SK-N-SH (cell line): Measurements from ENCODE around the gene LIMK2. TPM values are rescaled to one million over a fixed set of nuclear protein-coding genes. Genes with fewer than 3 reads are reported as not detected.

Source experiments
- CTCF ChIA-PET: fragments of 300-600, 350-600 bp; formaldehyde crosslinking; extraction: SDS; loops from one replicate; lab custom pipeline; 2021; lab: Yijun Ruan, JAX
- POLR2A ChIA-PET: fragments of 350-600 bp; sonication (Branson Sonifier 250); formaldehyde crosslinking; extraction: SDS; loops from one replicate; lab custom pipeline; 2020; ENCODE audit warnings: antibody characterized with exemption, inconsistent platforms; lab: Yijun Ruan, JAX
- DNase-seq: peaks from one replicate; pipeline ENCODE4 v3.0.0; 2012
- H2AFZ ChIP-seq: fragments of 200-600 bp; sonication (generic); 2 replicates; pipeline ENCODE4 v1.8.1; 2016; ENCODE audit warnings: antibody characterized with exemption, mild to moderate bottlenecking, low read depth
- H3F3A ChIP-seq: fragments of 200-600 bp; sonication (generic); replicated peaks from 2 replicates; pipeline ENCODE3; 2016; ENCODE audit warnings: antibody characterized with exemption, mild to moderate bottlenecking; ENCODE audit not compliant: insufficient read depth
- H3K27ac ChIP-seq, 2 experiments: fragments of 200-500 bp in 1 of 2; fragments of 200-600 bp in 1 of 2; sonication (Bioruptor generic) in 1 of 2; sonication (generic), shearing (Covaris generic) in 1 of 2; 2 replicates each; pipeline versions ENCODE4 v1.5.1 to v1.6.1; 2014 to 2016; ENCODE audit warnings: low read depth in 2 of 2, inconsistent platforms in 1 of 2, low read length in 1 of 2, mild to moderate bottlenecking in 1 of 2, mixed read lengths in 1 of 2
- H3K27me3 ChIP-seq: fragments of 200-600 bp; sonication (generic), shearing (Covaris generic); 2 replicates; pipeline ENCODE4 v1.6.1; 2016; ENCODE audit warnings: mixed run types; ENCODE audit not compliant: insufficient read depth
- H3K36me3 ChIP-seq, 2 experiments: fragments of 200-500 bp in 1 of 2; fragments of 200-600 bp in 1 of 2; sonication (Bioruptor generic) in 1 of 2; sonication (generic) in 1 of 2; replicated peaks in 1 of 2; 2 replicates each; pipeline versions ENCODE3 to v1.5.1; 2014 to 2016; ENCODE audit warnings: low read length in 1 of 2, mild to moderate bottlenecking in 1 of 2; ENCODE audit not compliant: insufficient read depth in 2 of 2, control insufficient read depth in 1 of 2
- H3K4me1 ChIP-seq, 2 experiments: fragments of 200-500 bp in 1 of 2; fragments of 200-600 bp in 1 of 2; sonication (Bioruptor generic) in 1 of 2; sonication (generic), shearing (Covaris generic) in 1 of 2; 2 replicates each; pipeline versions ENCODE4 v1.5.1 to v1.6.1; 2014 to 2016; ENCODE audit warnings: low read depth in 1 of 2, low read length in 1 of 2, mixed run types in 1 of 2; ENCODE audit not compliant: insufficient read depth in 2 of 2, control insufficient read depth in 1 of 2
- H3K4me2 ChIP-seq: fragments of 200-600 bp; sonication (generic), shearing (Covaris generic); 2 replicates; pipeline ENCODE4 v1.6.1; 2017; ENCODE audit warnings: mixed run types
- H3K4me3 ChIP-seq, 2 experiments: fragments of 200-500 bp in 1 of 2; fragments of 200-600 bp in 1 of 2; sonication (Bioruptor generic) in 1 of 2; sonication (generic), shearing (Covaris generic) in 1 of 2; 2 replicates each; pipeline versions ENCODE4 v1.5.1 to v1.8.1; 2014 to 2016; ENCODE audit warnings: low read depth in 2 of 2, inconsistent platforms in 1 of 2, low read length in 1 of 2, mild to moderate bottlenecking in 1 of 2, mixed read lengths in 1 of 2, moderate library complexity in 1 of 2
- H3K79me2 ChIP-seq: fragments of 200-600 bp; sonication (generic); 2 replicates; pipeline ENCODE4 v1.8.1; 2017; ENCODE audit warnings: mild to moderate bottlenecking; ENCODE audit not compliant: insufficient read depth
- H3K9ac ChIP-seq: fragments of 200-600 bp; sonication (generic); 2 replicates; pipeline ENCODE4 v1.6.1; 2017; ENCODE audit warnings: mixed run types
- H3K9me2 ChIP-seq: fragments of 200-600 bp; sonication (generic); 2 replicates; pipeline ENCODE4 v1.6.1; 2017; ENCODE audit warnings: mixed run types
- H3K9me3 ChIP-seq: fragments of 200-600 bp; sonication (generic); 2 replicates; pipeline ENCODE4 v1.6.1; 2017; ENCODE audit warnings: mixed run types, mild to moderate bottlenecking, moderate library complexity
- H4K20me1 ChIP-seq: fragments of 200-600 bp; sonication (generic); 2 replicates; pipeline ENCODE4 v1.6.1; 2017; ENCODE audit warnings: mild to moderate bottlenecking, mixed run types; ENCODE audit not compliant: insufficient read depth
- ELF1 ChIP-seq: IDR thresholded peaks from 2 replicates; pipeline ENCODE4 v1.4.0; 2012
- FOXJ3 ChIP-seq: sonication (generic); formaldehyde crosslinking; IDR thresholded peaks from 2 replicates; pipeline ENCODE4 v1.5.1; 2020; ENCODE audit warnings: mild to moderate bottlenecking, missing genetic modification reagents
- GABPA ChIP-seq: IDR thresholded peaks from 2 replicates; pipeline ENCODE4 v1.4.0; 2012; ENCODE audit warnings: low read depth, mild to moderate bottlenecking
- GATA2 ChIP-seq: sonication (generic); formaldehyde crosslinking; IDR thresholded peaks from 2 replicates; pipeline ENCODE4 v1.5.0; 2020; ENCODE audit warnings: mild to moderate bottlenecking, missing genetic modification reagents
- IRF3 ChIP-seq: fragments of 150-350 bp; IDR thresholded peaks from 2 replicates; pipeline ENCODE4 v1.6.1; 2016; ENCODE audit warnings: mild to moderate bottlenecking, low read depth, low read length
- MEF2A ChIP-seq: IDR thresholded peaks from 2 replicates; pipeline ENCODE4 v1.4.0; 2012; ENCODE audit warnings: low read depth, borderline replicate concordance
- NFIC ChIP-seq: IDR thresholded peaks from 2 replicates; pipeline ENCODE4 v1.4.0; 2012; ENCODE audit warnings: borderline replicate concordance
- PBX3 ChIP-seq: IDR thresholded peaks from 2 replicates; pipeline ENCODE4; 2012
- POLR2AphosphoS5 ChIP-seq: IDR thresholded peaks from 2 replicates; pipeline ENCODE4 v1.6.1; 2012; ENCODE audit warnings: low read depth, low read length
- RAD21 ChIP-seq: IDR thresholded peaks from 2 replicates; pipeline ENCODE4 v1.6.1; 2012; ENCODE audit warnings: mild to moderate bottlenecking, low read length
- REST ChIP-seq: IDR thresholded peaks from 2 replicates; pipeline ENCODE4 v1.6.1; 2012; ENCODE audit warnings: mild to moderate bottlenecking, low read depth, low read length, moderate library complexity
- RXRA ChIP-seq: IDR thresholded peaks from 2 replicates; pipeline ENCODE4 v1.4.0; 2012; ENCODE audit warnings: low read depth, mild to moderate bottlenecking, borderline replicate concordance
- TAF1 ChIP-seq: IDR thresholded peaks from 2 replicates; pipeline ENCODE4 v1.6.1; 2012; ENCODE audit warnings: low read depth, mild to moderate bottlenecking, low read length, moderate library complexity, borderline replicate concordance
- TEAD4 ChIP-seq: IDR thresholded peaks from 2 replicates; pipeline ENCODE4 v1.4.0; 2012; ENCODE audit warnings: mild to moderate bottlenecking, borderline replicate concordance; ENCODE audit not compliant: insufficient read depth
- ZBTB33 ChIP-seq: IDR thresholded peaks from 2 replicates; pipeline ENCODE4 v1.4.0; 2012; ENCODE audit warnings: low read depth, borderline replicate concordance
- WGBS: methylation state at CpG from one replicate; pipeline ENCODE4 v1.1.6; 2017; ENCODE audit warnings: low lambda C conversion rate; 5-methylcytosine and 5-hydroxymethylcytosine counted together
- polyA plus RNA-seq, 3 experiments: library from polyadenylated mRNA; depleted of rRNA; stranded (reverse); fragments of >200 nt; gene quantifications; 2 replicates each; pipeline ENCODE4 v1.2.3, GENCODE V29; 2012

LIMK2 gene
- polyA plus RNA-seq, 1 of the 3 experiments (the other 2 are of a cell fraction) = 9.8 TPM

- H3K27ac ChIP-seq = no peak overlapping the region
- TF ChIP-seq FOXJ3 (CRISPR knock-in tag) (no peak), MEF2A (no peak), ZBTB33 (no peak), RAD21 (no peak), GABPA (no peak), NFIC (no peak), PBX3 (no peak)
- no peak for DNase-seq
- H3K4me1 ChIP-seq = no peaks in the 10 kb centered on the region
- no peaks in the 10 kb centered on the region for H3F3A ChIP-seq
- H3K79me2 ChIP-seq = no peaks in the 10 kb centered on the region
- no peak overlapping the region for H3K9ac ChIP-seq
- CTCF ChIA-PET = no interaction called here
- no peaks in the 10 kb centered on the region for H4K20me1 ChIP-seq
- POLR2A ChIA-PET = no interaction called here
- H3K9me3 ChIP-seq = no peaks in the 10 kb centered on the region
- H3K9me2 ChIP-seq = no peaks in the 10 kb centered on the region
- H3K27me3 ChIP-seq = no peaks in the 10 kb centered on the region
- no peak overlapping the region for H2AFZ ChIP-seq
- H3K4me3 ChIP-seq = no peak overlapping the region
- H3K4me2 ChIP-seq = no peak overlapping the region
- H3K36me3 ChIP-seq = no peaks in the 10 kb centered on the region
Measured at GRCh38 chr22:31308181-31308580, 96.1 kb downstream of the LIMK2 start.

- ChIA-PET CTCF (interaction anchor here (0.7 to 4.5 kb wide), 31 partner anchors 9 to 215 kb away, joined by 3 to 58 read pairs (median 6); partner anchors contain the start of genes LIMK2 and PIK3IP1), POLR2A (interaction anchor here (0.7 kb wide), 1 partner anchor 24 kb away, joined by 3 read pairs; no protein-coding TSS in a partner anchor)
- Histone ChIP-seq H3K79me2 (no peaks in the 10 kb centered on the region), H3K9me2 (no peaks in the 10 kb centered on the region), H3K4me3 (no peak overlapping the region), H3K9me3 (peaks cover 6% of the 10 kb centered on the region; the same call in 1 of the 2 replicates), H3F3A (no peaks in the 10 kb centered on the region), H3K36me3 (no peaks in the 10 kb centered on the region), H3K4me2 (no peak overlapping the region), H2AFZ (peak overlapping the region; percentile 58; the same call in 1 of the 2 replicates), H3K27me3 (no peaks in the 10 kb centered on the region), H4K20me1 (no peaks in the 10 kb centered on the region), H3K9ac (no peak overlapping the region), H3K4me1 (peaks cover 0 to 2% of the 10 kb centered on the region in 2 experiments; a peak in 1 of 4 replicates), H3K27ac (0 out of 4 replicates have a peak overlapping the region, but pooled peaks of 1 of the 2 experiments have one; percentile 8)
- WGBS = 53% methylated on average over 6 of the region's 6 CpGs
- peak; percentile 72 for DNase-seq
- TF ChIP-seq POLR2AphosphoS5 = no peak
- TF ChIP-seq TEAD4 = no peak
- no peak for TF ChIP-seq RXRA
- no peak for TF ChIP-seq GABPA
- no peak for TF ChIP-seq ELF1
- TF ChIP-seq GATA2 = no peak
- no peak for TF ChIP-seq TAF1
- TF ChIP-seq NFIC = peak; percentile 33; the same call in 1 of the 2 replicates
- TF ChIP-seq IRF3 = no peak
- no peak for TF ChIP-seq PBX3
- no peak for TF ChIP-seq REST
- TF ChIP-seq MEF2A = no peak
Measured at GRCh38 chr22:31313366-31314147, 101.5 kb downstream of the LIMK2 start.
